RWPE1 (cell line): ENCODE data around the gene SNAPC4.

Source experiments
- CTCF ChIA-PET: fragments of 350-600 bp; sonication (Branson Sonifier 250); formaldehyde crosslinking; extraction: SDS; loops from one replicate; lab custom pipeline; 2021; lab: Yijun Ruan, JAX
- POLR2A ChIA-PET: fragments of 400-600 bp; formaldehyde crosslinking; extraction: SDS; loops from one replicate; lab custom pipeline; 2020; ENCODE audit warnings: antibody characterized with exemption; ENCODE audit not compliant: low non-redundant PET; lab: Yijun Ruan, JAX
- DNase-seq: peaks from one replicate; pipeline ENCODE4 v3.0.0; 2012; ENCODE audit warnings: low spot score
- H3K27ac ChIP-seq: fragments of 450-650 bp; 2 replicates; pipeline ENCODE4 v1.5.1; 2017
- CTCF ChIP-seq: fragments of 450-650 bp; conservative IDR thresholded peaks from 2 replicates; pipeline ENCODE4 v1.5.1; 2017; ENCODE audit warnings: low read depth, mild to moderate bottlenecking

SNAPC4 gene

GRCh38 chr9:136433849-136434579, 34.0 kb upstream of the SNAPC4 start:
- no peak for TF ChIP-seq CTCF
- H3K27ac ChIP-seq, result peak overlapping the region; percentile 2; the same call in 1 of the 2 replicates
- ChIA-PET POLR2A (interaction anchor here (0.5 to 0.6 kb wide), 2 partner anchors 142 to 256 kb away, joined by 3 read pairs; no protein-coding TSS in a partner anchor), CTCF (no interaction called here)
- no peak for DNase-seq

- TF ChIP-seq CTCF, result no peak
- ChIA-PET POLR2A (no interaction called here), CTCF (no interaction called here)
- H3K27ac ChIP-seq, result peak overlapping the region; percentile 2; the same call in 1 of the 2 replicates
- no peak for DNase-seq
These were observed 33.2 kb upstream of the SNAPC4 start for GRCh38 chr9:136433043-136433715.

- no peak for TF ChIP-seq CTCF
- no peak overlapping the region for H3K27ac ChIP-seq
- ChIA-PET POLR2A (no interaction called here), CTCF (no interaction called here)
- no peak for DNase-seq
These were observed 32.6 kb upstream of the SNAPC4 start for GRCh38 chr9:136432591-136432990.

GRCh38 chr9:136431782-136432350, 31.9 kb upstream of the SNAPC4 start:
- ChIA-PET CTCF (no interaction called here), POLR2A (no interaction called here)
- H3K27ac ChIP-seq, result no peak overlapping the region
- DNase-seq, result no peak
- no peak for TF ChIP-seq CTCF

GRCh38 chr9:136430588-136431234, 30.7 kb upstream of the SNAPC4 start:
- H3K27ac ChIP-seq, result peak overlapping the region; percentile 39
- DNase-seq, result no peak
- ChIA-PET POLR2A (no interaction called here), CTCF (interaction anchor here (0.6 kb wide), 2 partner anchors 12 to 50 kb away, joined by 3 read pairs; no protein-coding TSS in a partner anchor)
- no peak for TF ChIP-seq CTCF
